K562 (cell line): ENCODE measurements around the gene BICD1. TPM values are rescaled to one million over a fixed set of nuclear protein-coding genes. Genes with fewer than 3 reads are reported as not detected.

ENCODE experiments used
- ATAC-seq: fragments of 200-7000 bp; cut with Tn5 transposase; 3 replicates; pipeline ENCODE4 v1.9.1; 2020; ENCODE audit warnings: moderate library complexity
- BruUV-seq: library from RNA; stranded (reverse); fragments of 400-500 nt; replicated peaks from 2 replicates; lab custom pipeline; 2021; lab: Mats Ljungman, UMichigan
- CTCF ChIA-PET: fragments of 300-600 bp; formaldehyde crosslinking; extraction: SDS; loops from one replicate; lab custom pipeline; 2021; ENCODE audit warnings: low intra/inter-chr PET ratio; lab: Yijun Ruan, JAX
- POLR2A ChIA-PET: fragments of 300-600, 350-650 bp; sonication (Branson Sonifier 250); formaldehyde crosslinking; extraction: SDS; loops from one replicate; lab custom pipeline; 2021; ENCODE audit warnings: antibody characterized with exemption, inconsistent platforms; lab: Yijun Ruan, JAX
- DNase-seq, 4 experiments: peaks; one replicate each; pipeline versions ENCODE4 v3.0.0 to v3.0.0-alpha.2; 2011 to 2018; ENCODE audit warnings: low spot score in 3 of 4, mixed read lengths in 3 of 4; ENCODE audit errors: extremely low read depth in 1 of 4
- FAIRE-seq: peaks from 2 replicates; lab custom pipeline; 2011; peaks lifted over from hg19 to GRCh38; lab: Jason Lieb, UNC
- H2AFZ ChIP-seq: 2 replicates; pipeline ENCODE4 v1.6.0; 2011; ENCODE audit warnings: low read depth, low read length, control low read depth, inconsistent platforms
- H3K27ac ChIP-seq: fragments of 200-600 bp; 3 replicates; pipeline ENCODE4 v1.8.0; 2011; ENCODE audit warnings: low read depth, mild to moderate bottlenecking, control low read depth, inconsistent platforms, low read length, moderate library complexity, mixed read lengths; ENCODE audit errors: extremely low read depth
- H3K27me3 ChIP-seq, 2 experiments: fragments of 300-600 bp in 1 of 2; 2 replicates in 1 of 2; 3 replicates in 1 of 2; pipeline versions ENCODE4 v1.6.0 to v1.8.0; 2011; ENCODE audit warnings: inconsistent platforms in 2 of 2, low read length in 2 of 2, mild to moderate bottlenecking in 1 of 2, mixed read lengths in 1 of 2, moderate library complexity in 1 of 2; ENCODE audit not compliant: control insufficient read depth in 2 of 2, insufficient read depth in 2 of 2
- H3K36me3 ChIP-seq: fragments of 300-600 bp; 3 replicates; pipeline ENCODE4 v1.8.0; 2011; ENCODE audit warnings: mild to moderate bottlenecking, low read length, inconsistent platforms; ENCODE audit not compliant: control insufficient read depth, insufficient read depth
- H3K4me1 ChIP-seq, 2 experiments: fragments of 200-600 bp in 1 of 2; replicated peaks in 1 of 2; 2 replicates in 1 of 2; 3 replicates in 1 of 2; pipeline versions ENCODE4 v1.5.1 to v1.8.0; 2011; ENCODE audit warnings: inconsistent platforms in 2 of 2, low read length in 2 of 2, mild to moderate bottlenecking in 1 of 2, mixed read lengths in 1 of 2, moderate library complexity in 1 of 2; ENCODE audit not compliant: control insufficient read depth in 2 of 2, insufficient read depth in 2 of 2
- H3K4me2 ChIP-seq: 2 replicates; pipeline ENCODE4 v1.6.1; 2011; ENCODE audit warnings: low read length, control low read depth, inconsistent platforms, mixed read lengths; ENCODE audit not compliant: insufficient read depth
- H3K4me3 ChIP-seq: fragments of 200-600 bp; sonication (generic), shearing (Covaris generic); 2 replicates; pipeline ENCODE4 v1.5.1; 2016; ENCODE audit warnings: control low read depth, inconsistent platforms
- H3K79me2 ChIP-seq: fragments of 200-600 bp; 3 replicates; pipeline ENCODE4 v1.8.0; 2011; ENCODE audit warnings: low read length, inconsistent platforms; ENCODE audit not compliant: control insufficient read depth, insufficient read depth
- H3K9ac ChIP-seq, 2 experiments: 2 replicates each; pipeline versions ENCODE4 v1.6.0 to v1.6.1; 2011; ENCODE audit warnings: low read depth in 2 of 2, low read length in 2 of 2, control low read depth in 1 of 2, inconsistent platforms in 1 of 2, mild to moderate bottlenecking in 1 of 2, mixed read lengths in 1 of 2; ENCODE audit not compliant: insufficient read depth in 1 of 2
- H3K9me1 ChIP-seq: one replicate; pipeline ENCODE4 v1.6.0; 2011; ENCODE audit warnings: inconsistent platforms, mild to moderate bottlenecking, low read length, moderate library complexity; ENCODE audit not compliant: control insufficient read depth, insufficient read depth
- H3K9me3 ChIP-seq: replicated peaks from 2 replicates; pipeline ENCODE4 v1.5.1; 2011; ENCODE audit warnings: low read depth, low read length, inconsistent platforms; ENCODE audit not compliant: control insufficient read depth, insufficient read depth
- H4K20me1 ChIP-seq: replicated peaks from 2 replicates; pipeline ENCODE4 v1.6.1; 2011; ENCODE audit warnings: low read length, inconsistent platforms, mixed read lengths; ENCODE audit not compliant: control insufficient read depth, insufficient read depth
- CCNT2 ChIP-seq: IDR thresholded peaks from 2 replicates; pipeline ENCODE4 v1.6.1; 2011; ENCODE audit warnings: borderline replicate concordance, low read depth, mild to moderate bottlenecking, moderate library complexity, mixed read lengths, low read length; ENCODE audit not compliant: insufficient read length; ENCODE audit errors: extremely low read depth
- CLOCK ChIP-seq: fragments of 250-450 bp; sonication (Bioruptor Pico); IDR thresholded peaks from 2 replicates; pipeline ENCODE4 v1.4.0; 2020; ENCODE audit warnings: mild to moderate bottlenecking, moderate library complexity, borderline replicate concordance
- FIP1L1 ChIP-seq: fragments of 200-400 bp; formaldehyde crosslinking; IDR thresholded peaks from 2 replicates; pipeline ENCODE4 v1.6.1; 2018; ENCODE audit warnings: mild to moderate bottlenecking, low read depth, low read length; ENCODE audit not compliant: poor library complexity, severe bottlenecking
- KLF13 ChIP-seq: fragments of 450-650 bp; IDR thresholded peaks from 2 replicates; pipeline ENCODE4 v1.6.1; 2016; ENCODE audit warnings: missing genetic modification characterization, low read depth, mild to moderate bottlenecking, missing compliant biosample characterization, moderate library complexity, borderline replicate concordance
- MED1 ChIP-seq: sonication (generic); formaldehyde crosslinking; IDR thresholded peaks from 2 replicates; pipeline ENCODE4 v1.8.1; 2023; ENCODE audit warnings: missing genetic modification reagents, borderline replicate concordance
- MNT ChIP-seq, 2 experiments: fragments of 450-650 bp; conservative IDR thresholded peaks; 2 replicates each; pipeline ENCODE4 v1.6.1; 2017; ENCODE audit warnings: mild to moderate bottlenecking in 2 of 2, moderate library complexity in 2 of 2
- SIN3B ChIP-seq: fragments of 450-650 bp; IDR thresholded peaks from 2 replicates; pipeline ENCODE4 v1.6.1; 2017; ENCODE audit warnings: low read depth, mild to moderate bottlenecking, moderate library complexity
- SPI1 ChIP-seq: IDR thresholded peaks from 2 replicates; pipeline ENCODE4 v1.6.1; 2011; ENCODE audit warnings: low read depth, low read length, control low read depth, borderline replicate concordance
- SRSF9 ChIP-seq: fragments of 200-400 bp; formaldehyde crosslinking; IDR thresholded peaks from 2 replicates; pipeline ENCODE4 v1.6.1; 2017; ENCODE audit warnings: low read depth, low read length, borderline replicate concordance
- STAT5A ChIP-seq: IDR thresholded peaks from 2 replicates; pipeline ENCODE4 v1.6.1; 2012; ENCODE audit warnings: low read length, inconsistent platforms, borderline replicate concordance
- TFAM ChIP-seq: fragments of 250-450 bp; sonication (Bioruptor Pico); conservative IDR thresholded peaks from 2 replicates; pipeline ENCODE4 v1.5.0; 2021; ENCODE audit warnings: mild to moderate bottlenecking, moderate library complexity
- ZBTB33 ChIP-seq: sonication (generic); formaldehyde crosslinking; IDR thresholded peaks from 2 replicates; pipeline ENCODE4 v1.8.1; 2023; ENCODE audit warnings: mild to moderate bottlenecking, missing genetic modification reagents
- ZEB2 ChIP-seq: fragments of 450-650 bp; IDR thresholded peaks from 2 replicates; pipeline ENCODE4 v1.6.1; 2016
- ZNF639 ChIP-seq, 2 experiments: fragments of 200-800 bp in 1 of 2; sonication (Bioruptor generic) in 1 of 2; sonication (generic) in 1 of 2; formaldehyde crosslinking in 1 of 2; IDR thresholded peaks in 1 of 2; conservative IDR thresholded peaks in 1 of 2; 2 replicates each; pipeline versions ENCODE4 v1.5.0 to v1.6.1; 2016 to 2020; ENCODE audit warnings: missing compliant biosample characterization in 1 of 2, missing genetic modification characterization in 1 of 2, missing genetic modification reagents in 1 of 2
- WGBS: fragments of 100-300 bp; shearing (Covaris generic); methylation state at CpG from one replicate; pipeline ENCODE4 v1.1.6; 2016; ENCODE audit warnings: low coverage, mixed read lengths; ENCODE audit not compliant: insufficient coverage; ENCODE audit errors: missing lambda C conversion rate; 5-methylcytosine and 5-hydroxymethylcytosine counted together
- in situ Hi-C: fragments of 300-500 bp; cut with MboI; formaldehyde crosslinking; loops from 4 replicates; pipeline ENCODE4 v1.15.0; 2018; ENCODE audit warnings: inconsistent platforms, mixed read lengths
- intact Hi-C: fragments of 100-400 bp; cut with micrococcal nuclease; formaldehyde crosslinking; loops from 2 replicates; pipeline ENCODE4 v1.14.2; 2022
- polyA plus RNA-seq, 8 experiments: library from polyadenylated mRNA; depleted of rRNA in 4 of 8; stranded (reverse) in 5 of 8; unstranded in 3 of 8; fragments of >200 nt; fragmentation: Nextera tagmentation in 2 of 8; fragmentation: Illumina TruSeq in 1 of 8; extraction: Ambion mirVana in 2 of 8; extraction: Trizol in 1 of 8; gene quantifications; 2 replicates each; pipeline versions ENCODE4 v1.2.1 to v1.2.3, GENCODE V29; 2011 to 2014; ENCODE audit warnings: inconsistent platforms in 1 of 8, missing spikeins in 1 of 8
- total RNA-seq, 7 experiments: library from RNA; depleted of rRNA in 6 of 7; stranded (reverse); fragments of >200 nt in 6 of 7; fragmentation: Illumina TruSeq in 2 of 7; extraction: Trizol in 2 of 7; gene quantifications; 2 replicates each; pipeline versions ENCODE4 v1.2.1 to v1.2.3, GENCODE V29; 2011 to 2021; ENCODE audit warnings: low replicate concordance in 1 of 7

The BICD1 gene
- total and polyA plus RNA-seq, 9 of the 15 experiments (the other 6 are each of a cell fraction or from before 2014, with no cell fraction given), result 3.5 to 21.1 (median 12.5) TPM

GRCh38 chr12:32158525-32158924, 51.9 kb downstream of the BICD1 start:
- no peak for ATAC-seq
- intact Hi-C loops (no loop called here), in situ Hi-C loops (no loop called here)
- DNase-seq, result no peak
- Histone ChIP-seq H3K4me1 (peaks cover 0 to 10% of the 10 kb centered on the region in 2 experiments; a peak in 3 of 5 replicates), H3K79me2 (no peaks in the 10 kb centered on the region), H3K9me3 (no peaks in the 10 kb centered on the region), H2AFZ (no peak overlapping the region), H4K20me1 (no peaks in the 10 kb centered on the region), H3K9ac (no peak overlapping the region), H3K36me3 (no peaks in the 10 kb centered on the region), H3K27ac (no peak overlapping the region), H3K4me2 (no peak overlapping the region), H3K9me1 (no peaks in the 10 kb centered on the region), H3K4me3 (no peak overlapping the region), H3K27me3 (no peaks in the 10 kb centered on the region)
- FAIRE-seq, result no peak
- no TSS peak for BruUV-seq
- POLR2A ChIA-PET, result no interaction called here
- 90% methylated on average over 1 of the region's 1 CpG for WGBS
- CTCF ChIA-PET, result no interaction called here
- TF ChIP-seq STAT5A, result no peak
- no peak for TF ChIP-seq TFAM (CRISPR knock-in tag)
- no peak for TF ChIP-seq KLF13 (tag)
- no peak for TF ChIP-seq CLOCK (CRISPR knock-in tag)
- TF ChIP-seq FIP1L1, result no peak
- no peak for TF ChIP-seq MED1
- no peak for TF ChIP-seq ZBTB33 (CRISPR knock-in tag)
- TF ChIP-seq SPI1, result no peak
- TF ChIP-seq CCNT2, result no peak
- no peak for TF ChIP-seq SRSF9
- no peak for TF ChIP-seq ZEB2
- no peak for TF ChIP-seq MNT (conservative IDR thresholded peaks at IDR 0.05)
- no peak for TF ChIP-seq ZNF639 (CRISPR knock-in tag; conservative IDR thresholded peaks at IDR 0.05 in 1 of 2, IDR thresholded peaks at IDR 0.05 in 1 of 2)
- no peak for TF ChIP-seq SIN3B
